Choroid plexus epithelial cell (primary cell): ENCODE data around the gene PON1.

Experiments used
- DNase-seq: peaks from one replicate; pipeline ENCODE4 v3.0.0-alpha.2; 2010; ENCODE audit warnings: low read depth
- H3K4me3 ChIP-seq: 2 replicates; pipeline ENCODE4 v1.5.1; 2011; ENCODE audit warnings: low read depth, mild to moderate bottlenecking, control low read depth, low read length, moderate library complexity
- CTCF ChIP-seq: conservative IDR thresholded peaks from 2 replicates; pipeline ENCODE4 v1.5.1; 2011; ENCODE audit warnings: low read depth, mild to moderate bottlenecking, control low read depth, inconsistent platforms, low read length, moderate library complexity

The PON1 gene

GRCh38 chr7:95327356-95327755, 3.0 kb upstream of the PON1 start:
- no peak for TF ChIP-seq CTCF
- H3K4me3 ChIP-seq, result no peak overlapping the region
- DNase-seq, result no peak

GRCh38 chr7:95323410-95324129, 762 bp downstream of the PON1 start:
- DNase-seq, result no peak
- no peak overlapping the region for H3K4me3 ChIP-seq
- TF ChIP-seq CTCF, result no peak

GRCh38 chr7:95322854-95323253, 1.5 kb downstream of the PON1 start:
- no peak for TF ChIP-seq CTCF
- H3K4me3 ChIP-seq, result no peak overlapping the region
- peak; percentile 2 for DNase-seq

- no peak overlapping the region for H3K4me3 ChIP-seq
- peak; percentile 5 for DNase-seq
- no peak for TF ChIP-seq CTCF
Measured at GRCh38 chr7:95322396-95322795, 1.9 kb downstream of the PON1 start.

- TF ChIP-seq CTCF, result no peak
- no peak overlapping the region for H3K4me3 ChIP-seq
- no peak for DNase-seq
Measured at GRCh38 chr7:95321720-95322119, 2.6 kb downstream of the PON1 start.

GRCh38 chr7:95320651-95321050, 3.7 kb downstream of the PON1 start:
- no peak overlapping the region for H3K4me3 ChIP-seq
- no peak for TF ChIP-seq CTCF
- no peak for DNase-seq

GRCh38 chr7:95319570-95319969, 4.8 kb downstream of the PON1 start:
- TF ChIP-seq CTCF, result no peak
- DNase-seq, result no peak
- H3K4me3 ChIP-seq, result no peak overlapping the region
